GM12872 (cell line): ENCODE data around the gene LGSN.

Source experiments
- CTCF ChIP-seq: IDR thresholded peaks from 3 replicates; pipeline ENCODE4 v1.5.1; 2011; ENCODE audit warnings: low read depth, mild to moderate bottlenecking, low read length, moderate library complexity; ENCODE audit not compliant: insufficient read depth

The LGSN gene

DNA sequence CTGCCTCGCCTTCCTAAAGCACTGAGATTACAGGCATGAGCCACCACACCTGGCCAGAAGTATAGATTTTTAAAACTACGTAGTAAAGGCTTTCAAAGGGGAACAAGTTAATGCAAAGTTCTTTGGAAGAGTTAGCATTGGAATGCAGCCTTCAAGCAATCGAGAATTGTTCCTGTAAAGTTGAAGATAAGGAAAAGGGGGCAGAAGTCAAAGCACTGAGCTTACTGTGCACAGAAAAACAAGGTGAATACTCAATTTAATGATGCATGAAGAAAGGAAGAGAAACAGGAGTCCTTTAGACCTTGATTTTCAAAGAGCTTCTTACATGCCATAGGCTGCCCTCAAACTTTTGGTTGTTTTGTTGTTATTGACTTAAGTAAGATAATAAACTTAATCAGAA is 29.1 kb upstream of the LGSN start:
- TF ChIP-seq CTCF = no peak

DNA sequence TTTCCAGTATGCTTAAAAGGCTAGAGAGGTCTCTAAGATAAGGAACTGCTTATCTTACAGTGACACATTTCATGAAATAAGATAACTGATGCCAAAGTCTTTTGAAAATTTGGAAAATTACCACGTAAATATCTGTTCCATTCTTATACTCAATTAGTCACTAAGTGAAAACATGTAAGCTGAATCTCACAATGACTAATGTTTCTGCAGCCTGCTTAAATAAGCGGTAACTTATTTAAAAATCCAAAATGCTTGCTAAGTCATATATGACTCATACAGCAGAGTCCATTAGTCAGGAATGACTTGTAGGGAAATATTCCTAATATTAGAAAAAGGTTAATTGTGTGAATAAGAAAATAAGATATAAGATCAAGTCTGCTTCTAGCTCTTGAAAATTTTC is 27.8 kb upstream of the LGSN start:
- TF ChIP-seq CTCF = no peak

GRCh38 chr6:63346217-63346835 is 26.5 kb upstream of the LGSN start:
- no peak for TF ChIP-seq CTCF

DNA sequence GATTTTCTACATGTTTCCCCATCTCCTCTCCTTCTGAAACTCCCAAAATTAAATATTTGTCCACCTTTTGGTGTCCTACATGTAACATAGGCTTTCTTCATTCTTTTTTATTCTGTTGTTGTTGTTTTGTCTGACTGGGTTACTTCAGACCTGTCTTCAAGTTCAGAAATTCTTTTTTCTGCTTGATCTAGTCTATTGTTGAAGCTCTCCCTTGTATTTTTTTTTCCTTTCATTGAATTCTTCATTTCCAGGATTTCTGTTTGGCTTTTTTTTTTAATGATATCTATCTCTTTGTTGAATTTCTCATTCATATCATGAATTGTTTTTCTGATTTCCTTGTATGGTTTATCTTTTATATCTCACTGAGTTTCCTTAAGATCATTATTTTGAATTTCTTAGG is 20.6 kb upstream of the LGSN start:
- TF ChIP-seq CTCF = no peak

DNA sequence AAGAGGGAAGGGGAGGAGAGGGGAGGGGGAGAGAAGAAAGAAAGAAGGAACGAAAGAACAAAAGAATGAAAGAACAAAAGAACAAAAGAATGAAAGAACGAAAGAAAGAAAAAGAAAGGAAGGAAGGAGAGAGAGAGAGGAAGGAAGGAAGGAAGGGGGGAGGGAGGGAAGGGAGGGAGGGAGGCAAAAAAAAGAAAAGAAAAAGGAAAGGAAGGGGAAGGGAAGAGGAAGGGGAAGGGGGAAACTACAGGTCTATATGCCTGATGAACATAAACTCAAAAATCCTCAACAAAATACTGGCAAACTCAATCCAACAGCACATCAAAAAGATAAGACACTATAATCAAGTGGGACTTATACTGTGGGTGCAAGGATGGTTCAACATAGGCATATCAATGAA is 13.7 kb upstream of the LGSN start:
- TF ChIP-seq CTCF = no peak

DNA sequence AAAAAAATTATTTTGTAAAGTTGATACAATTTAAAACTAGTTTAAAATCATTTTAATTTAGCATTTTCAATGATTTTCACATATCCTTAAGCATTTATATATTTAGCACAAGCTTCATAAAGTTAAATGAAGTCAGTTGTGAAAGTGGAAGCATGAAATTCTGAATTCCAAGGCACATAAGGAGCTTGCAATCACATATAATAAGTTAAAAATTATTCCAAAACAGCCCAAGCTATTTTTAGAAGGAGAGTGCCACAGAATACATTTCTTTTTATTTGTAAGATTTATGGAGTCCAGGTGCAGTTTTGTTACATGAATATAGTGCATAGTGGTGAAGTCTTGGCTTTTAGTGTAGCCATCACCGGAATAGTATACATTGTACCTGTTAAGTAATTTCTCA is 3.2 kb upstream of the LGSN start:
- TF ChIP-seq CTCF = no peak

DNA sequence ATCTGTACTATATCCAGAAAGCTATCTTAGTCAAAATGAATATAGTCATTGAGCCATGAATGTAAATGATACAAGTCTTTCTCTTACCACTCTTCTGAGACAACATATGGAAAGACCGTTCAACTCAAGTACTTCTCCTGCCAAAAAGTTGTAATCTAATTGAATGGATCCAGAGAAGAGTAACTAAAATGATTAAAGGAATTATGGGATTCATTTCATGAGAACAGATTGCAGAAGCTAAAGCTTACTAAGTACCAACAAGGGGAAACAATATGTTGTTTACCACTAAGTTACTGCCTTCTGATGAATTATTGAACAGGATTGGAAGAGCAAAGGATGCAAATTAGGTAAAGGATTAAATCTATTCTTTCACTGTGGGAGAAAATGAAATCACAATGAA is 2.0 kb upstream of the LGSN start:
- TF ChIP-seq CTCF = no peak
